ENCODE measurements around the gene TSLP.

TSLP gene

DNA sequence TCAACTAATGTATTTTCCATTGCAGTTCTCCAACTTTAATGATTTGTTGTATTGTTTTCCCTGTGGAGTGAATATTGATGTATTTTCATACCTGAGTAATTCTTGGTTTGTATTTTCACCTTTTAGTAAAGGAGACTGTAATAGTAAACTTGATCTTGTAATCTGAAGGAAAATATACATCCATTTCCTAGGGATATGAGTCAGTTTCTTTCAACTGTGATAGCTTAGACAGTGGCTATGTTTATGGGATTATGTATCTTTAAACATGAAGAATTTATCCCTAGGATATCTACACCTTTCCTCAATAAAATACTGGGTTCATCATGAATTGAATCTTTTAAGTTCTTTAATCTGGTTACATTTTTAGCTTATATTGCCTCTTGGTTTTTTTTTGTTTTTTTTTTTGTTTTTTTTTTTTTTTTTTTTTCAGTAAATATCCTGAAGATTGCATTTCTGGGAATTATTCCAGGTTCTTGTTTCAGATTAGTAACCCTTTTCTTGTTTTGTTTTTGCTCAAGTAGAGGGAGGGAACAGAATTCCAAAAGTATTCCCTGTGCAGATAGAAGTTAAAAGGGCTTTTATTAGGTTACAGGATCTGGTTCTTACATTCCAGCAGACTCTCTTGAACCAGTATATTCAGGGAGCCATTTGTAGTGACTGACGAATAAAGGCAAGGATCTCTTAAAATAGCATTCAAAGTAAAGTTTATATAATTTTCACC is 27.7 kb downstream of the TSLP start:
- DNase-seq: no peak

GRCh38 chr5:111106320-111106948 is 34.9 kb downstream of the TSLP start:
- DNase-seq: no peak

- DNase-seq: no peak
Measured at GRCh38 chr5:111107371-111107770, 35.9 kb downstream of the TSLP start.

GRCh38 chr5:111111956-111112355 is 40.4 kb downstream of the TSLP start:
- DNase-seq: no peak

GRCh38 chr5:111113678-111114077 is 42.2 kb downstream of the TSLP start:
- no peak for DNase-seq

DNA sequence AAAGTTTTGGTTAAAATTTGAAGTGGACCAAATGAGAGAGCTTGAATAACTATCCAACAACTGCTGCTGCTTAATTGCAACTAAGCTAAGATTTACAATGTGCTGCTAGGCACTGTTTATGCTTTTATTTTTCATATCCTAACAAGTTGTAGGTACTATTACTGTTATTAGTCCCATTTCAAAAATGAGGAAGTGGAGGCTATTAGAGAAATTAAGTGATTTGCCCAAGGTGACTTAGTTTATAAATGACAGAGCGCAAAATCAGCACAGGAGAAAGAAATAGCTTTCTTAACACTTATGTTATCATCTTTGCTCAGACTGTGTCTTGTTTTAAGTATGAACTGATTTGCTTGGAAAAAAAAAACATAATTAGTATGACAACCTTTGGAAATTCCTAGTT is 43.7 kb downstream of the TSLP start:
- no peak for DNase-seq

DNA sequence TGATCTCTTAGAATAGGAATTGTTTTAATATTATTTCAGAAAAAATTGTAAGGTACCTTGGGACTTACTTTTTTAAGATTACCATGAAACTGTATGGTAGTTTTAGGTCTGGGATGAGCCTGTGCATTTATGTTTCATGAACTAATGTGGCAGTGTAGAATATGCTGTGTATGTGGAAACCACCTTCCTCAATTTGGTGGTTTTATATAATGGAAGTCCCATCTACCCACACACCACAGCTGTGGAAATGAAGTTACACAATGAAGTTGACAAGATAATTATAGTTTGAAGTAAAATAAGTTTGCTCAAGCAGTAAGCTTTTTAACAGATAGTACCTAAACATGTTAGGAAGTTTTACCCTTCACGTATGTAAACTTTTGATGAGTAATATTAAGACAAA is 45.0 kb downstream of the TSLP start:
- DNase-seq: no peak

- DNase-seq: no peak
Measured at GRCh38 chr5:111117136-111117535, 45.6 kb downstream of the TSLP start.

DNA sequence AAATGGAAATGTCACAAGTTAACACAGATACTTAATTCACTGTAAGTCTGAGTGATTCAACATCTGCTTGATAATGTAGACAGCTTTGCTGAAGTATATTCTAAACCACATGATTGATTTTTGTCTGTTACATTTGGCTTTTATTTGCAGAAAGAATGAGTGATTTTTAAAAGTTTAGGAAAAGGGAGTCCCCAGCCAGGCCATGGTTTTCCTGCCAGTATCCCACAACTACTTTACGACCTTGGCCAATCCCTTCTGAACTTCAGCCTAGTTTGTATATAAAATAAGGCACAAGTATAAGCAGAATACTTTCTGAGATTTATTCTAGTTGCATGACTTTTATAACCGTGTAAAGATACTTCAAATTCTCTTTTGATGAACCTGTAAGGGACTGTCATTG is 47.7 kb downstream of the TSLP start:
- DNase-seq: no peak

DNA sequence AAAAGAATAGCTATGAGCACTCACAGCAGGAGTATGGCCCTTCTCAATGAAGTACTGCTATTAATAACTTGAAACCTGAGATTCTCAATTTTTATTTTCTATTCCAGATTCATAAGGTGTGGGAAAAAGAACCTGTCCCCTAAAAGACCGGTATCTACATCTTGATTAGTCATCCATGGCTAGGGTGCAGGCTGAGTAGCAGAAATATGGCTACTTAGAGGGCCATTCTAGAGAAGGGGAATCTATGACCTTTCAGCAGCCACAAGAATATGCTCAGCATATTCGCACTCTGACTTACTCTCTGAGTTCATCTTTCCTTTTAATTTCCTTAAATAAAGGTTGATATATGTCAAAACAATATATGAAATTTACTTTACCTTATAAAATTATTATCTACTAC is 48.3 kb downstream of the TSLP start:
- DNase-seq: peak; percentile 16

DNA sequence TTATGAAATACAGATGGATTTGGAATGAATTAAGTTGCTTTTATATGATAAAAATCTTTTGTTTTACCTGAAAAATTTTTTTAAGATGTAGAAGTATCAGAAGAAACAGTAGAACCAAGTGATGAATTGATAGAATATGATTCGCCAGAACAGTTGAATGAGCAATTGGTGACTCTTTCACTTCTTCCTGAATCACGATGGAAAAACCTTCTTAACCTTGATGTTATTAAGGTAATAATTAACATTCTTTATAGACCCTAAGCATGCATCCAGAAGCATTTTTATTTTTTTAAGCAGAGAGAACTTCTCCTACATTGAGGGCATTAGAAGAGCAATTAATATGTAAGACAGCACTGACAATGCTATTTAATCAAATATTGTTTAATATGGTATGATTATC is 49.4 kb downstream of the TSLP start:
- DNase-seq: no peak

GRCh38 chr5:111121926-111122325 is 50.4 kb downstream of the TSLP start:
- DNase-seq: no peak

- no peak for DNase-seq
Measured at GRCh38 chr5:111122398-111122797, 50.9 kb downstream of the TSLP start.

DNA sequence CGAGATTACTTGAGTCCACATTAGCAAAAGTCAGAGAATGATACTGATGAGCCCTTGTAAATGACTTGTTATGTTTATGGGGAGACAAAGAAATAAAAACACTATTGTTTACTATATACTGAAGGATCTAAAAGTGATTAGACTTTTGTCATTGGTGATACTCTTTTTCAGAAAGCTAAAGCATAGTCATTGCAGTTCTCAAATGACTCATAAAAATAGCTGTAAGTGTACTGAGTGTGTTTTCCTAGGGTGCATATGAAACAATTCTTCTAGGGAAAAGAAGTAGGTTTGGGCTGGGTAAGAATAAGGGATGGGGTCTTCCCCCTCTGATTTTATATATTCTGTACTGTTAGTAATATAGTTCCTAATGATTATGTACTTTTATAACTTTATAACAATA is 53.3 kb downstream of the TSLP start:
- DNase-seq: no peak

DNA sequence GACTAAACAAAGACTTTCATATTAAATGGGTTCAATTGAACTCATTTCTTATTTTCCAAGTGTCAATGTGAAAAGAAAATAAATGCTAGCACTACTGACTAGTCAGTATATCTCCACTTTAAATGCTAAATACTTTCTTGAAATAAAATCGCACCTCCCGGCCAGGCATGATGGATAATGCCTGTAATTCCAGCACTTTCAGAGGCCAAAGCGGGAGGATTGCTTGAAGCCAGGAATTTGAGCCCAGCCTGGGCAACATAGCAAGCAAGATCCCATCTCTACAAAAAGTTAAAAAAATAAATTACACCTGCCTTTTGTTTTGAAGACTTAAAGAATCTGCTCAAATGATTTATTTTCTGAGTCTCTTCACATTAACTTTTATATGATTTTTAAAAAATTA is 55.4 kb downstream of the TSLP start:
- no peak for DNase-seq

All from stimulated activated CD4-positive, alpha-beta T cell treated with anti-CD3 and anti-CD28 coated beads, Interleukin-15, amount 100 ng/mL, for 24 hours (primary cell).